ENCODE results near the gene BAZ1B. TPM values are rescaled to one million over a fixed set of nuclear protein-coding genes. Genes with fewer than 3 reads are reported as not detected.

BAZ1B gene
- total RNA-seq, 4 donors from 2014 or later = 56.0 to 77.8 (median 69.6) TPM

DNA sequence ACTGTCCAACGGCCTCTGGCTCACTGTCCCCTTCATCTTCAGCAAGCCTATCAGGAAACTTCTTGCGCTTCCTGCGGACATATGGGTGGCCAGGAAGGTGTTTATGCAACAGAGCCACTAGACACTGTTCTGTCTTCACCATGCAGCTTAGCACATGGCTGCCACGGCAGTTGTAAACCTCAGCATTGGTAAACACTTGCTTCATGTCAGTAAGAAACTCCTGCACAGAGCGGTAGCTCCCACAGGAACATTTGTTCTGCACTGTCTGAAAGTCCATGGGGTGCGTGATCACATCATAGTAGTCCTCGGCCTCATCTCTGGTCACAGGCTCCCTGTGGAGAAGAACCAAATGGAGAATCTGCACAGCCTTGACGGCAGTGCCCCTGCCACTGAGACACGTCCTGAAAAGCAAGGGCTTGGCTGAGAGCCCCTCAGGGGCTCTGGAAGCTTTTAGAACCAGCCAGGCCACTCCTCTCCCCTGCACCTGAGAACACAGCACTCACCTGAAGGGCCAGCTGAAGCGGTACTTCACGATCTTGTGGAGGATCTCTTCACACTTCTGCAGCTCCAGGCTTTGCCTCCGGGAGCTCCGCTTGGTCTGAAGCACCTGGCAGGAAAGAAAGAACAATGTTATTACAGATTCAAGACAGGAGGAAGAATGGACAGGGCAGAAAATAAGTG is 79.7 kb downstream of the BAZ1B start:
- WGBS, 2 donors (ENCODE audit: low coverage in 1 of 2) = 95% methylated on average over 5 of the region's 13 CpGs; no CpG with 5 or more reads in 1 of the 2 donors
- no peak for ATAC-seq

DNA sequence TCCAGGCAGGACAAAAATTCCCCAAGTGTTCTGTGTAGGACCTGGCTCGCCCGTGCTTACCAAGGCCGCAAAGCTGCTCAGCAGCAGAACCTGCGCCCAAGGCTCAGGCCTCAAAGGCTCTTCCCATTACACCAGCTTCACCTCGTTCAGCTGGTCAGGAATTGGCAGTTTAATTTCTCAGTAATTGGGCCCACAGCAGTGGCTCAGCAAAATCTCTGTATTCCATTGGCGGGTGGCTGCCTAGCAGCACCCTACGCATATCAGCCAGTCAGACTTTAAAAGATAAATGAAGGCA is 82.7 kb downstream of the BAZ1B start:
- peaks cover 8% of the 10 kb centered on the region for H3K27me3 ChIP-seq
- ATAC-seq = no peak
- WGBS, 2 donors (ENCODE audit: low coverage in 1 of 2) = 87% methylated on average over 3 of the region's 7 CpGs; no CpG with 5 or more reads in 1 of the 2 donors
- H3K4me3 ChIP-seq = no peak overlapping the region
- peaks cover 0 to under 1% (median 0%) of the 10 kb centered on the region in 3 donors for H3K4me1 ChIP-seq
- H3K27ac ChIP-seq = no peak overlapping the region
- H3K36me3 ChIP-seq = peaks cover 0 to 60% of the 10 kb centered on the region in 2 donors
- peaks cover 0 to 1% (median 0%) of the 10 kb centered on the region in 3 donors for H3K9me3 ChIP-seq
- no peak for TF ChIP-seq POLR2A (IDR thresholded peaks at IDR 0.05)
- TF ChIP-seq EP300 (IDR thresholded peaks at IDR 0.05) = no peak
- TF ChIP-seq, protein P1, sequence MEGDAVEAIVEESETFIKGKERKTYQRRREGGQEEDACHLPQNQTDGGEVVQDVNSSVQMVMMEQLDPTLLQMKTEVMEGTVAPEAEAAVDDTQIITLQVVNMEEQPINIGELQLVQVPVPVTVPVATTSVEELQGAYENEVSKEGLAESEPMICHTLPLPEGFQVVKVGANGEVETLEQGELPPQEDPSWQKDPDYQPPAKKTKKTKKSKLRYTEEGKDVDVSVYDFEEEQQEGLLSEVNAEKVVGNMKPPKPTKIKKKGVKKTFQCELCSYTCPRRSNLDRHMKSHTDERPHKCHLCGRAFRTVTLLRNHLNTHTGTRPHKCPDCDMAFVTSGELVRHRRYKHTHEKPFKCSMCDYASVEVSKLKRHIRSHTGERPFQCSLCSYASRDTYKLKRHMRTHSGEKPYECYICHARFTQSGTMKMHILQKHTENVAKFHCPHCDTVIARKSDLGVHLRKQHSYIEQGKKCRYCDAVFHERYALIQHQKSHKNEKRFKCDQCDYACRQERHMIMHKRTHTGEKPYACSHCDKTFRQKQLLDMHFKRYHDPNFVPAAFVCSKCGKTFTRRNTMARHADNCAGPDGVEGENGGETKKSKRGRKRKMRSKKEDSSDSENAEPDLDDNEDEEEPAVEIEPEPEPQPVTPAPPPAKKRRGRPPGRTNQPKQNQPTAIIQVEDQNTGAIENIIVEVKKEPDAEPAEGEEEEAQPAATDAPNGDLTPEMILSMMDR (IDR thresholded peaks at IDR 0.05) = no peak
- TF ChIP-seq POLR2AphosphoS5 (IDR thresholded peaks at IDR 0.05) = no peak

More for the DNA sequence above, 79.7 kb downstream of the BAZ1B start:
- H3K9me3 ChIP-seq = no peaks in the 10 kb centered on the region
- no peak overlapping the region for H3K4me3 ChIP-seq
- no peak overlapping the region for H3K27ac ChIP-seq
- no peak for TF ChIP-seq POLR2A (IDR thresholded peaks at IDR 0.05)
- TF ChIP-seq, protein P1 (IDR thresholded peaks at IDR 0.05) = no peak
- TF ChIP-seq POLR2AphosphoS5 (IDR thresholded peaks at IDR 0.05) = no peak
- no peak for TF ChIP-seq EP300 (IDR thresholded peaks at IDR 0.05)
- no peaks in the 10 kb centered on the region for H3K4me1 ChIP-seq
- peaks cover 0 to 90% of the 10 kb centered on the region in 2 donors for H3K36me3 ChIP-seq
- no peaks in the 10 kb centered on the region for H3K27me3 ChIP-seq

GRCh38 chr7:73438547-73439409 is 83.3 kb downstream of the BAZ1B start:
- WGBS, 2 donors (ENCODE audit: low coverage in 1 of 2) = 100% methylated on average over 1 to 2 of the region's 16 CpGs
- H3K4me3 ChIP-seq = no peak overlapping the region

GRCh38 chr7:73437621-73438416 is 84.3 kb downstream of the BAZ1B start:
- peaks cover 0 to 45% of the 10 kb centered on the region in 2 donors for H3K36me3 ChIP-seq
- TF ChIP-seq, protein P1 (IDR thresholded peaks at IDR 0.05) = no peak
- TF ChIP-seq POLR2A (IDR thresholded peaks at IDR 0.05) (no peak), EP300 (IDR thresholded peaks at IDR 0.05) (no peak), POLR2AphosphoS5 (IDR thresholded peaks at IDR 0.05) (no peak)
- peaks cover 0 to 16% (median 0%) of the 10 kb centered on the region in 3 donors for H3K4me1 ChIP-seq
- WGBS, 2 donors (ENCODE audit: low coverage in 1 of 2) = 51 to 54% methylated on average over 3 to 11 of the region's 16 CpGs
- ATAC-seq = no peak
- H3K27me3 ChIP-seq = peaks cover 20% of the 10 kb centered on the region
- H3K27ac ChIP-seq = no peak overlapping the region
- no peak overlapping the region for H3K4me3 ChIP-seq
- H3K9me3 ChIP-seq = peaks cover 0 to 13% (median 0%) of the 10 kb centered on the region in 3 donors

More at GRCh38 chr7:73438547-73439409, 83.3 kb downstream of the BAZ1B start:
- Histone ChIP-seq H3K27me3 (peaks cover 13% of the 10 kb centered on the region), H3K9me3 (peaks cover 0 to 4% (median 0%) of the 10 kb centered on the region in 3 donors), H3K4me1 (peaks cover 0 to 6% (median 0%) of the 10 kb centered on the region in 3 donors), H3K36me3 (peaks cover 0 to 54% of the 10 kb centered on the region in 2 donors), H3K27ac (no peak overlapping the region)
- no peak for TF ChIP-seq EP300 (IDR thresholded peaks at IDR 0.05)
- TF ChIP-seq POLR2AphosphoS5 (IDR thresholded peaks at IDR 0.05) = no peak
- TF ChIP-seq, protein P1 (IDR thresholded peaks at IDR 0.05) = no peak
- TF ChIP-seq POLR2A (IDR thresholded peaks at IDR 0.05) = no peak
- no peak for ATAC-seq
